ENCODE measurements around the gene PML. TPM values are rescaled to one million over a fixed set of nuclear protein-coding genes. Genes with fewer than 3 reads are reported as not detected.

PML gene
- polyA plus RNA-seq, 1 donor (not counting 4 experiments of a cell fraction or from before 2014, with no cell fraction given) = 20.5 TPM

GRCh38 chr15:73964736-73965093 lies 29.8 kb upstream of the PML start:
- H3K4me1 ChIP-seq (ENCODE audit: control insufficient read depth, extremely low read depth, insufficient read depth, low read length) = peaks cover 22% of the 10 kb centered on the region
- H3K9ac ChIP-seq (ENCODE audit: control insufficient read depth, extremely low read depth, insufficient read depth, low read length) = peak overlapping the region; percentile 61
- no peaks in the 10 kb centered on the region for H3K9me3 ChIP-seq (ENCODE audit: control insufficient read depth, low read depth, low read length)
- H3K79me2 ChIP-seq (ENCODE audit: control insufficient read depth, insufficient read depth, low read length) = no peaks in the 10 kb centered on the region
- TF ChIP-seq CTCF (optimal IDR thresholded peaks at IDR 0.05 in 1 of 3, IDR thresholded peaks at IDR 0.05 in 1 of 3, conservative IDR thresholded peaks at IDR 0.05 in 1 of 3; ENCODE audit: extremely low read depth in 1 of 3, insufficient read depth in 2 of 3, low read length in 3 of 3) (peak; percentile 96 to 99 (median 97)), EZH2 (IDR thresholded peaks at IDR 0.05; ENCODE audit: low read length) (no peak)
- no peaks in the 10 kb centered on the region for H3K27me3 ChIP-seq (ENCODE audit: control insufficient read depth, extremely low read depth, insufficient read depth, low read length)
- peak overlapping the region; percentile 90 for H3K4me2 ChIP-seq (ENCODE audit: control insufficient read depth, extremely low read depth, insufficient read depth, low read depth, low read length)
- peak; percentile 87 for FAIRE-seq
- peaks cover 3% of the 10 kb centered on the region for H3K9me1 ChIP-seq (ENCODE audit: control insufficient read depth, extremely low read depth, insufficient read depth, low read length)
- no peaks in the 10 kb centered on the region for H4K20me1 ChIP-seq (ENCODE audit: control insufficient read depth, extremely low read depth, insufficient read depth, low read length)
- peak overlapping the region; percentile 98 for H2AFZ ChIP-seq (ENCODE audit: control insufficient read depth, low read length)
- dilution Hi-C loops (cut with MboI; ENCODE audit: extremely low pct_ligation_motif_present, low sequenced_read_pairs) = no loop called here
- H3K4me3 ChIP-seq (ENCODE audit: control insufficient read depth in 2 of 3, extremely low read depth in 1 of 3, insufficient read depth in 2 of 3, low read depth in 1 of 3, low read length in 3 of 3) = peak overlapping the region in 2 of 3 experiments; percentile 33 to 68
- DNase-seq (ENCODE audit: low read depth, low spot score) = no peak
- H3K27ac ChIP-seq (ENCODE audit: control insufficient read depth, insufficient read depth, low read length) = peak overlapping the region; percentile 36
- no peaks in the 10 kb centered on the region for H3K36me3 ChIP-seq (ENCODE audit: control insufficient read depth in 2 of 2, extremely low read depth in 1 of 2, insufficient read depth in 2 of 2, low read length in 2 of 2)

- H3K9me3 ChIP-seq (ENCODE audit: control insufficient read depth, low read depth, low read length) = no peaks in the 10 kb centered on the region
- no peaks in the 10 kb centered on the region for H4K20me1 ChIP-seq (ENCODE audit: control insufficient read depth, extremely low read depth, insufficient read depth, low read length)
- H3K4me1 ChIP-seq (ENCODE audit: control insufficient read depth, extremely low read depth, insufficient read depth, low read length) = peaks cover 22% of the 10 kb centered on the region
- H3K9me1 ChIP-seq (ENCODE audit: control insufficient read depth, extremely low read depth, insufficient read depth, low read length) = peaks cover 3% of the 10 kb centered on the region
- FAIRE-seq (no peak), DNase-seq (ENCODE audit: low read depth, low spot score) (no peak)
- H3K9ac ChIP-seq (ENCODE audit: control insufficient read depth, extremely low read depth, insufficient read depth, low read length) = peak overlapping the region; percentile 61
- H3K79me2 ChIP-seq (ENCODE audit: control insufficient read depth, insufficient read depth, low read length) = no peaks in the 10 kb centered on the region
- H3K27me3 ChIP-seq (ENCODE audit: control insufficient read depth, extremely low read depth, insufficient read depth, low read length) = no peaks in the 10 kb centered on the region
- dilution Hi-C loops (cut with MboI; ENCODE audit: extremely low pct_ligation_motif_present, low sequenced_read_pairs) = no loop called here
- H3K36me3 ChIP-seq (ENCODE audit: control insufficient read depth in 2 of 2, extremely low read depth in 1 of 2, insufficient read depth in 2 of 2, low read length in 2 of 2) = no peaks in the 10 kb centered on the region
- H3K4me2 ChIP-seq (ENCODE audit: control insufficient read depth, extremely low read depth, insufficient read depth, low read depth, low read length) = peak overlapping the region; percentile 90
- TF ChIP-seq EZH2 (IDR thresholded peaks at IDR 0.05; ENCODE audit: low read length) = no peak
- no peak for TF ChIP-seq CTCF (optimal IDR thresholded peaks at IDR 0.05 in 1 of 3, IDR thresholded peaks at IDR 0.05 in 1 of 3, conservative IDR thresholded peaks at IDR 0.05 in 1 of 3; ENCODE audit: extremely low read depth in 1 of 3, insufficient read depth in 2 of 3, low read length in 3 of 3)
- H2AFZ ChIP-seq (ENCODE audit: control insufficient read depth, low read length) = peak overlapping the region; percentile 98
- peak overlapping the region in 2 of 3 experiments; percentile 33 to 68 for H3K4me3 ChIP-seq (ENCODE audit: control insufficient read depth in 2 of 3, extremely low read depth in 1 of 3, insufficient read depth in 2 of 3, low read depth in 1 of 3, low read length in 3 of 3)
- H3K27ac ChIP-seq (ENCODE audit: control insufficient read depth, insufficient read depth, low read length) = peak overlapping the region; percentile 36
These were observed 29.3 kb upstream of the PML start for GRCh38 chr15:73965094-73965757.

All from keratinocyte (primary cell).